Measurements from ENCODE around the gene TMEM30A.

The TMEM30A gene

GRCh38 chr6:75284632-75285282 is at the start of gene TMEM30A:
TMEM30A (minus strand) TSS chr6:75284792; CDS start chr6:75284638, 154 bp downstream.
- peak; percentile 98 for DNase-seq (ENCODE audit: low spot score)

- DNase-seq (ENCODE audit: low spot score) = no peak
Measured at GRCh38 chr6:75333676-75334200, 49.1 kb upstream of the TMEM30A start.

- DNase-seq (ENCODE audit: low spot score) = no peak
Measured at GRCh38 chr6:75331151-75331550, 46.6 kb upstream of the TMEM30A start.

- DNase-seq (ENCODE audit: low spot score) = no peak
Measured at GRCh38 chr6:75329703-75330102, 45.1 kb upstream of the TMEM30A start.

- no peak for DNase-seq (ENCODE audit: low spot score)
Measured at GRCh38 chr6:75327807-75328206, 43.2 kb upstream of the TMEM30A start.

GRCh38 chr6:75326557-75327258 is 42.1 kb upstream of the TMEM30A start:
- no peak for DNase-seq (ENCODE audit: low spot score)

- no peak for DNase-seq (ENCODE audit: low spot score)
Measured at GRCh38 chr6:75318900-75319299, 34.3 kb upstream of the TMEM30A start.

- no peak for DNase-seq (ENCODE audit: low spot score)
Measured at GRCh38 chr6:75317503-75318206, 33.1 kb upstream of the TMEM30A start.

GRCh38 chr6:75315978-75316377 is 31.4 kb upstream of the TMEM30A start:
- DNase-seq (ENCODE audit: low spot score) = no peak

GRCh38 chr6:75308250-75308988 is 23.8 kb upstream of the TMEM30A start:
- no peak for DNase-seq (ENCODE audit: low spot score)

GRCh38 chr6:75307364-75308004 is 22.9 kb upstream of the TMEM30A start:
- no peak for DNase-seq (ENCODE audit: low spot score)

GRCh38 chr6:75306064-75306463 is 21.5 kb upstream of the TMEM30A start:
- DNase-seq (ENCODE audit: low spot score) = no peak

- no peak for DNase-seq (ENCODE audit: low spot score)
Measured at GRCh38 chr6:75305573-75305972, 21.0 kb upstream of the TMEM30A start.

- no peak for DNase-seq (ENCODE audit: low spot score)
Measured at GRCh38 chr6:75302280-75302679, 17.7 kb upstream of the TMEM30A start.

- DNase-seq (ENCODE audit: low spot score) = no peak
Measured at GRCh38 chr6:75301537-75301936, 16.9 kb upstream of the TMEM30A start.

- no peak for DNase-seq (ENCODE audit: low spot score)
Measured at GRCh38 chr6:75301088-75301487, 16.5 kb upstream of the TMEM30A start.

- no peak for DNase-seq (ENCODE audit: low spot score)
Measured at GRCh38 chr6:75300531-75300855, 15.9 kb upstream of the TMEM30A start.

- DNase-seq (ENCODE audit: low spot score) = no peak
Measured at GRCh38 chr6:75299801-75300530, 15.4 kb upstream of the TMEM30A start.

- DNase-seq (ENCODE audit: low spot score) = peak; percentile 74
Measured at GRCh38 chr6:75296811-75297779, 12.5 kb upstream of the TMEM30A start.

GRCh38 chr6:75292555-75292954 is 8.0 kb upstream of the TMEM30A start:
- no peak for DNase-seq (ENCODE audit: low spot score)

All from CD4-positive, alpha-beta T cell treated with Interleukin-15 for 4 hours (primary cell).